Dermis blood vessel endothelial cell (primary cell): ENCODE measurements around the gene NWD2. TPM values are rescaled to one million over a fixed set of nuclear protein-coding genes. Genes with fewer than 3 reads are reported as not detected.
"Not testable (repeated sequence)": the region's sequence is repeated elsewhere in the genome, so short reads cannot be mapped to it uniquely, and the experiment has no call there.

Source experiments
- DNase-seq: peaks from one replicate; pipeline ENCODE4 v3.0.0; 2010
- total RNA-seq: library from RNA; depleted of rRNA; stranded (reverse); fragments of >200 nt; gene quantifications from 2 replicates; pipeline ENCODE4 v1.2.3, GENCODE V29; 2014

The NWD2 gene, protein sequence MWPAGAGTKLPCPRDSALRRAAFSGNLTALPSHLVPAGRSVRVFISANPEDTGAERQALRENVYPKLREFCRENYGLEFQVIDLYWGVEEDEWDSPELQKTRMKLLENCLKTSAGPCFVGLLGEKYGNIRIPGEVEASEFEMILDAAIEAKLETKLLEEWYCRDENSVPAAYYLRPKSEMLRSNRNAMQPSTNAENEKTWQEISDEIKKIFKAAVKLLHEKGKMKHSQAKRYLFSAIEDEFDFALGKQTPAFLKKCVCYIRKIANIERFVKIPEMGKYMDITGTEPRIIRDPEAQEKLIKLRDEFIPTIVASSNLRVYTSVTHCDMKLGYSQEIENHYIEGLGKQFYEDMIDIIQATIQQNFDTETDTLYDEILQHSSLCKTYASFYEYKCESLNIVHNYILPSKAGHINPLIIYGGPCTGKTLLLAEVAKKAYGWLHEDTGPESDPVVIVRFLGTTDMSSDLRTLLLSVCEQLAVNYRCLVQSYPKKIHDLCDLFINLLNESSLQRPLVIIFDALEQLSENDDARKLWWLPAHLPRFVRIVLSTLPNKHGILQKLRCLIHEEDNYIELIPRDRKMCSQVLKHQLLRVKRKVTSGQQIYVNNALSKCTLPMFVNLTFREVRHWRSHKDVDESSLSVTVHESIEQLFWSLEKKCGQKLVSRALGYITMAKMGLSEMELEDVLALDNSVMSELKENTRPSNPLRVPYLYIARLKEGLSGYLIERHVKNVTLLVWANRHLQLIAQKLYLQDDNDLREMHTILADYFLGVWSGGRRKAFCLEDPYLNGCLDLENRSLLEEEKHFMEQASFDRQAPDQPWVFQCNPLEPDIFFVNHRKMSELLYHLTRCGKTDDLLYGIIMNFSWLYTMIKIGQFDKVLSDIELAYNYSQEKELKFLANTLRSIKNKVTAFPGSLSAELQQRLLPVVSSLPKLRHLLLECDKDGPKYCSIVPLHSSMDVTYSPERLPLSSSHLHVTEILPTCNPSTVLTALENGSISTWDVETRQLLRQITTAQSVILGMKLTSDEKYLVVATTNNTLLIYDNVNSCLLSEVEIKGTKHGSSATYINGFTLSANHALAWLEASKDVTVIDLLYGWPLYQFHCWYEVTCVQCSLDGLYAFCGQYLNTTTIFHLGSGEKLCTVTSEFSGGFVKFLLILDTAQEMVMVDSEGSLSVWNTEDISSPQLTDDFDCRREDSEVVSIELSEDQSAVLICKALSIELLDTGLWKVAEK (N-terminal part only)
- not detected in 2 replicates for total RNA-seq

DNA sequence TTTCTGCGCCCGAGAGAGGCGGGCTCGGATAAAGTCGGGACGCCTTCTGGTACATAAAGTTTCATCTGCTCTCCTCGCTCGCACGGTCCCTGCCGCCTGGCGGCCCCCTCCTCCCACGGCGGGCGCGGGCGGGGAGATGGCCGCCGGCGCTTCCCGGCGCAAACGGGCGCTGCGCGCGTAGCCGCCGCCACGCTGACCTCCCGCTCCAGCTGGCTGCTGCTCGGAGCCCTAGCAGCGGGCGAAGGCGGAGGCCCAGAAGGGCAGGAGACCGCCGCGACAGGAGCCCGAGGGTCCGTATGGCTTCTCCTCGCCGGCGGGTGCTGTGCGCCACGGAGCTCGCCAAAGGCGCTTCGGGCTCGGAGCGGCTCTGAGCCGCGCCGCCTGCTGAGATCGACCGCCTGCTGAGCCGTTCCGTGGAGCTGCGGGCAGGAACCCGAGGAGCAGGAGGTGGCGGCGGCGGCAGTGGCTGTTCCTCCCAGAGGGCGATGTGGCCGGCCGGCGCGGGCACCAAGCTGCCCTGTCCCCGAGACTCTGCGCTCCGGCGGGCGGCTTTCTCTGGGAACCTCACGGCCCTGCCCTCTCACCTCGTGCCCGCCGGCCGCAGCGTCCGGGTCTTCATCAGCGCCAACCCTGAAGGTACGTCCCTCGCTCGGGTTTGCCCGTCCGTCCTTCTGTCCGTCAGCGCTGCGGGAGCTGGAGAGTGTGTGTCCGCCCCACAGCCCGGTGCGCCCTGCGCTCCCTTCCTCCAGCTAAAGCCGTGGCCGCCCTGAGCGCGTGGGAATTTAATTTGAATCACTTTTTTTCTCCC lies at the start of gene NWD2:
Gene NWD2 (plus strand): TSS at position 161 of the 808 bp plus-strand sequence. CDS start 325 bp downstream, at position 486.
- DNase-seq: peak; percentile 5

DNA sequence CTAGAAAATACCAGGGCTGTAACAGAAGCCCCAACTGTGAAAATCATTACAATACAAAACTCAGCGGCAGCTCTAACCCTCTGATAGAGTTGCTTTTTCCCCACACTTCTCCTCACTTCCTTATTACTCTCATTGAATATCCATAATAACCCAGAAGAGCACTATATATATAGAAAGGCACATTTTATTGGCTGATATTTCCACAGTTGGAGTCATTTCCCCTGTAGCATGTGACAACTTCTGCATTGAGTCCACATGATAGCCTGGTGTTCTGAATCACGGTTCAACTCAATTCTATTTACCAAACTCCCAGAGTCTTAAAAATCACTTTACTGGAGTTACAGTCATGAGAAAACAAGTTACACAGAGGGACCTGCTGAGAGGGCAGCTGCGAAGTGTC lies 46.6 kb upstream of the NWD2 start:
- no peak for DNase-seq

DNA sequence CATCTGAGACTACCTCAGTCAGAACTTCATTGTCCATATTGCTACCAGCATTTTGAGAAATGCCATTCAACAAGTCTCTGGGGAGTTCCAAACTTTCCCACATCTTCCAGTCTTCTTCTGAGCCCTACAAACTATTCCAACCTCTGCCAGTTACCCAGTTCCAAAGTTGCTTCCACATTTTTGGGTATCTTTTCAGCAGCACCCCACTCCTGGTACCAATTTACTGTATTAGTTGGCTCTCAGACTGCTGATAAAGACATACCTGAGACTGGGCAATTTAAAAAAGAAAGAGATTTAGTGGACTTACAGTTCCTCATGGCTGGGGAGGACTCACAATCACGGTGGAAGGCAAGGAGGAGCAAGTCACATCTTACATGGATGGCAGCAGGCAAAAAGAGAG lies 39.8 kb upstream of the NWD2 start:
- DNase-seq: not testable (repeated sequence)

DNA sequence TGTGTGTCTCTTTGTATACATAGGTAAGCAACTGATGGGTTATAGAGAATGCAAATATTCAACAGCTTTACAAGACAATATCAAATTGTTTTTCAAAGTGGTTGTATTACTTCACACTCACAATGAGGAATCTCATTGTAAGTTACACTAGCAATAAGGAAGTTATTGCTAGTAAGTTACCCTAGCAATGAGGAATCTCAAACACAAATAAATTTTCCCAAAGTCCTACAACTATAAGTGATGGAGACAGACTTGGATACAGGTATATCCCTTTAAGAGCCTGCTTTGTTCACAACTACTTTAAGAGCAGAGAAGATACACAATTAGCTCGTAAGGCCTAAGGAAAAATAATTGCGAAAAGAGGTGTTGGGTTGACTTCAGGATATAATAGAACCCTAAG lies 28.3 kb upstream of the NWD2 start:
- DNase-seq: no peak

DNA sequence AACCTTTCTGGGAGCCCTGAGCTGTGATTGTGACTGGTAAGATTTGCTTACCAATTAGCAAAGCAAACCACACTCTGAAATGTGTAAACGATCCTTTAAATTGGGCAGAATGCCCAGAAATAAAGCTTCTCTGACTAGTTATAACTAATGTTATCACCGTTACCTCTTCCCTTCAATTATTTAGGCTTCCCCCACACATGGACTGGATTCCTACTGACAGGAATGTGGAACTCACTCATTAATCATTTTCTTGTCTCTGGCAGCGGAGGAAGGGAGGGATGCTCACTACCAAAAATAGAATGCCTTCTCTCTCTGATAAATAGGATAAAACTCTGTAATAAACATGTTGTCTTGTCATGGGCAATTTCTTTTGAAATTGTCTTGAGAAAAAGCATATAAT lies 25.3 kb upstream of the NWD2 start:
- DNase-seq: no peak

DNA sequence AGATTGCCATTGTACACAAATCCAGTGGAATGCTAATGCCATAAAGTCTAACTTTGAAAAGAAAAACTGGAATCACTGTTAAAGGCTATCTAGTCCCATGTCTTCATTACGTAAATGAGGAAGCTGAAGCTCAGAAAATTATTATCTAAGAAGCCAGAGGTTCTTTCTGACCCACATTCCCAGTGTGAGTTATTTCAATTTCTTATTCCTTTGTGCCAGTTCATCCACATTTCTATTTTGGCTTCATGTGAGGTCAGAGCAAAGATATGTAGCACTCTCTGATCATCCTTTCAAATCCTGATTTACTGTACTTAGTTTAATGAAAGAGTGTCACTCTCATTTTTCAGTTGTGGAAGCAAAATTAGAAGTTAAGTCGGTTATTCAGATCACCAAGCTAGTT lies 24.6 kb upstream of the NWD2 start:
- no peak for DNase-seq

DNA sequence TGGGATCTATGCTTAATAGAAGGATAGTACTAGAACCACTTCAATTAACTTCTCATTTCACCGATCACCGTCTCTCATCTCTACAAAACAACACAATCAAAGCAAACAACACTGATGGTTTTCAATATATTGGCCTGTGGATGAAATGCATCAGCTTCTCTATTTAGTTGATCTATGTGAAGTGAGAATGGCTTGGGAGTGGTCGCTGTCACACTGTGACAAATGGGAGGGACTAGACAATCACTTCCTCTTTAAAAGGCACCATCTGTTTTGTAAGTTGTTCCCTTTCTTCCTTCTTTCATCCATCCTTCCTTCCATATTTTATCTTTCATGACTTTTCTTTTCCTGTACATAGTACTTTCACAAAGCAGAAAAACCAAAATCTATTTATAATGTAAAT lies 23.9 kb upstream of the NWD2 start:
- DNase-seq: no peak

DNA sequence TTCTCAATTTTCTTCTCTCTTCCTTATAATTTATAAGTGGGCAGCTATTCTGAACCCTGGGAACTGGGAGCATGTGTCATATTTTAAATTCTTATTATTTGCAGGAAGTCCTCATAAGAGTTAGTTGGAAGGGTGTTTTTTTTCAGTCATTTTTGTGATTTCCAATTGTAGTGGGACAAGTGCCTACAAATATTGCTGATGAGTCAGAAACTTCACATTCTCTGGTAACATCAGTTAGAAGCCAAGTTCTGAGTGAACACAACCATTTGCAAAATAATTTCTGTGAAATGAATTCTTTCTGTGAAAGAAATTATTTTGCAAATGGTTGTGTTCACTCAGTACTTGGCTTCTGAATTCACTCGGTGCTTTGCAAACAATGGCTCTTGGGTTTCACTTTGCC lies 20.8 kb upstream of the NWD2 start:
- DNase-seq: no peak

DNA sequence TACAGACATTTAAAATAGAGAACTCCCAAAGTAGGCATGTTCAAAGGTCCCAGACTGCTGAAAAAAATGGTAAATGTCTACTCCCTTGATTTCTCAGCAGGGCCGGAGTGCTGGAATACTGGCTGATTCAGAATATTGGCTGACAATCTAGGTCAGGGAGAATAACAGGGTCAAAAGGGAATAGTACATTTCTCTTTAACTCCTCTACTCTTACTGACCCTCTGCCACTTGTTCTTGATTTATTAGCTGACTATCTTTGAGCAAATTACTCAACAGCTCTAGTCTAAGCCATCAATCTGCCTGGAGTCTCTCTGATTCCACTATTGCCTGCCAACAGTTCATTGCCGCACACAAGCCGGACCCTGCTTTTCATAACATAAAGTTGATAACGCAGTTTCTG lies 19.7 kb upstream of the NWD2 start:
- no peak for DNase-seq

DNA sequence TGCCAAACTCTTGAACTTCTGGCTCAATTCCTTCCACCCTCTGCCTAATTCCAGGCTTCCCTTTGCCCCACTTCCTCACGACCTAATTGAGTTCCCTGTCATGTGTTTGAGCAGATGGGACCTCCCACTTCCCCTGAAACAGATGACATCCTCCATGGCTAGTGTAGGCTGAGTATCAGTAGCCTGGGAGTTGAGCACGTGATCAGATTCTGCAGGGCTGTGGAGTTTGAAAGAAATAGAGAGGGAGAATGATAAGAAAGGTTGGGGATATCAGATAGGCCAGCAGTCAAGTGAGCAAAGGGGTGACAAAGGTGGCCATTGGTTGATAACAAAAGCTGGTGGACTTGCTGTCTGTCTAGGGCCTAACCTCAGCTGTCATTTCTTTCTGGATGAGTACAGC lies 18.8 kb upstream of the NWD2 start:
- DNase-seq: no peak

DNA sequence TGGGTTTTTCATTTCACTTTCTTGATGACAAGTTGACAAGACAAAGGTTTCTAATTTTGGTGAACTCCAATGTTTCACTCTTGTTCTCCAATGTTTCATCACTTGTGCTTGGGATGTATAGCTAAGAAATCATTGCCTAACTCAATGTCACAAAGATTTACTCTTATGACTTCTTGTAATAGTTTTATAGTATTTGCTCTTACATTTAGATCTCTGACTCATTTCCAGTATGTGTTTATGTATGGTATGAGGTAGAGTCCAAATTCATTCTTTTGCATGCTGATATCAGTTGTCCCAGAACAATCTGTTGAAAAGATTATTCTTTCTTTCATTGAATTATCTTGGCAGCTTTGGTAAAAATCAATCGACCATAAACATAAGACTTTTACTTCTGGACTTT lies 12.2 kb upstream of the NWD2 start:
- no peak for DNase-seq

DNA sequence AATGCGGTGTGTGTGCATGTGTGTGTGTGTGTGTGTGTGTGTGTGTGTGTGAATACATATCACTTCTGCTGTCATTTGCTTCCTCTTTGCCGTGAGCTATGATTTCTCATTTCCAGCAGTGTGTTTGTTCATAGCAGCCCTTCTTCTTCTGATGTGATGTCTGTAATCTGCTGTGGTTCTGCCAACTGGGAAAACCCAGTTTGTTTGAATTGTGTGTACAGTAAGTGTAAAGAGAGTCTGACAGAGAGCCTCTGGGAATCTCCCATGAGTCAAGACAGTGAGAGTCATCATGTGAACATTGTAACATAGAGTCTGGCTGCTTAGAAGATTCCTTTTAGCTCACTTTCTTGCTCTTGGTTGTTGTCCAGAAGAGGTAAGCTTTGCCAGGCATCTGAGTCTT lies 8.4 kb upstream of the NWD2 start:
- no peak for DNase-seq

DNA sequence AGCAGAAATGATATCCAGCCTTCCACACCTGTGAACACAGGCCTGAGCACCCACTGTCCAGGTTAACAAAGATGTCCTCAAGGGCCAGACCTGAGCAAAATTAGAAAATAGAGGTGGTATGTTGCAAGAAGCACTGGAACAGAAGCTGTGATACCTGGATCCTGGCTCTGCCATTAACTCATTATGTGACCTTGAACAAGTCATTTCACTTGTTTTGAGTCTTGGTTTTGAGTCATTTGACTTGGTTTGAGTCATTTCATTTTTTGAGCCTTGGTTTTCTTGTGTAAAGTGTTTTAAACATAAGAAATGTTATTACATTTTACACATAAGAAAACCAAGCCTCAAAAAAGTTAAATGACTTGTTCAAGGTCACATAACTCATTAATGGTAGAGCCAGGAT lies 2.9 kb upstream of the NWD2 start:
- DNase-seq: no peak

DNA sequence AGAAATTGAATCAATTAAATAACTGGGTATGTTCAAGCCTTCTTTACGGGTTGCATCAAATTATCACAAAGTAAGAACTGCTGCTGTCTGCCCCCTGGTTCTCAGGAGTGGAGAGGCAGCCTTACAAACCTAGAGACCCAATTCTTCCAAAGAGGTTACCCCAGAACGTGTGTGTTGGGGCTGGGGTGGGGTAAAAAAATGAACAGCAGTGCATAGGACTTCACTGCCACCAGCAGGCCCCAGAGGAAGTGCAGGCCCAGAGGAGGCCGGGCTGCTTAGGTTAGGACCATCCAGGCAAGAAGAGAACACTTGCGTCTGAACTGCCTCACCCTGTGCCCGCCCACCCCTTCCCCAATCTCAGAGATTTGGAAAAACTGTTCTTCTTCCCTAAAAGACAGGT lies 1.5 kb upstream of the NWD2 start:
- no peak for DNase-seq

DNA sequence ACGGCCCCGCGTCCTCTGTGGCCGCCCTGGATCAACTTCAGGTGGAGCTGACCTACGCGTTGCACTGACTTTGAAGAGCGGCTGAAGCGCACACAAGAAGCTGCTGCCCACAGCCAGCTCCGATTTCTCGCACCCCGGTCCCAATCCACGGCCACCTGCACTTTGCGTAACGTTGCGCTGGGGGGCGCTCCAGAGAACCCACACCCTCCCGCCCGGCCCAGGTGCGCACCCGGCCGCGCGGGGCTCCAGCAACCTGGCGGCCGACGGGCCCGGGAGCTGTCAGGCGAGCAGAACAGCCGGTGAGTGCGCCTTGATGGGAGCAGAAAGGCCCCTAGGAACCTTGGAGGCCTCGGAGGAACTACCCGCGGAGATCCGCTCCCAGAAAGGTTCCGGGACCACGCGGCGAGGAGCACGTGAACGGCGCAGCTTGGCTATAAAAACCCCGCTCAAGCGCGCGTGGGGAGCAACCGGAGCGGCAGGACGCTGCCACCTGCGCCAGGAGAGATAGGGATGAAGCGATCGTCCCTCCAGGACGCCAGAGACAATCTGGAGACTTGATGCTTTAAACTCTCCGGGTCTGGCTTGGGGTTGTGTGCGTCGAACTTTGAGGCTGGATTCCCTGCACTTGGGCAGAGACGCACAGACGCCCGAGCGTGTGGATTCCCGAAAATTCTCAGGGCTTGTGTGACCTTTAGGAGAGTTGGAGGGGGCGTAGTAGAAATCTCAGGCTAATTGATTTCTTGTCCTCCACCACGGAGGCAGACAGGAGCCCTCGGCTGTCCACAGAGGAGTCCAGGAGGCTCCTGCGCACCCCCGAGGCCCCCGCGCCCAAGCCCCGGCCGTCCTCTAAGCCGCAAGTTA lies 591 bp upstream of the NWD2 start:
- DNase-seq: peak; percentile 2

DNA sequence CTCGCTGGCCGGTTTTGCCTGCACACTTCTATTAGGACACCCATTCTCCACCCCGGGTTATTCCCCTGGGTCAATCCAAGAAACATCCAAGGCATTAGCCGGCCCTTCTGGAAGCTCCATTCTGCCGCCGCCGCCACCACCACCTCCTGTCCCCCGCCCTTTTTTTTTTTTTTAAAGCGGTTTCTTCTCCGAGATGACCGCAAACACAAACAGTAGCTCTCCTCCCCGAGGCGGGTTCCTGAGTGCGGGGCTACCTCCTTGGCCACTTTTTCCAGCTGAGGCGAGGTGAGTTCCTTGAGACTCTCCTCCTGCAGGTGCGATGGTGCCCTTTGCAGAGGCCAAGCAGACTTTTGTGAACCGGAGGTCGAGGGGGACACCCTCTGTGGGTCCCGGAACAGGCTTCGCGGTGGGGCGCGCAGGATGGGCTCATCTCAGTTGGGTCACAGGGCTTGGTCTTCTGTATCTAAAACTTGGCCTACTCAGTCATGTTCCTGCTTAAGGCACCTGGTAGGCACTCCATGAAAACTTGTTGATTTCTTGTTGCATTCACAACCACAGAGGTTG lies 930 bp downstream of the NWD2 start:
- no peak for DNase-seq

DNA sequence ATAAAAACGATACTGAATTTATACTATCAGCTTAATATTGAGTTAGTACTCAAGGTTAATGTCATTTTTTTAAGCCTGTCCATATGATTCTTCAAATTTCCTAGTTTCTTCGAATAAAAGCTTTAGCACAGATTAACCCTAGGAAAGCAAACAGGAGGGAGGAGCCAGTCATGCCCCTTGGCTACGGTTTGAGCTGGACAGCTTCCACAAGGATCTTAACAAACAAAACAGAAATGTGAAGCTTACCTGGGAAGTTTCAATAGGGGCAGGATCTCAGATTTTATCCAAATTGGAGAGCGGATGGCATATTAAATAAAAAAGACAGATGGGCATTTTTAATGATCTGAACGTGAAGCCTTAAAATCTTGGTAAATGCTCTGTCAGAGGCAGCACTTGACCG lies 2.3 kb downstream of the NWD2 start:
- DNase-seq: no peak

DNA sequence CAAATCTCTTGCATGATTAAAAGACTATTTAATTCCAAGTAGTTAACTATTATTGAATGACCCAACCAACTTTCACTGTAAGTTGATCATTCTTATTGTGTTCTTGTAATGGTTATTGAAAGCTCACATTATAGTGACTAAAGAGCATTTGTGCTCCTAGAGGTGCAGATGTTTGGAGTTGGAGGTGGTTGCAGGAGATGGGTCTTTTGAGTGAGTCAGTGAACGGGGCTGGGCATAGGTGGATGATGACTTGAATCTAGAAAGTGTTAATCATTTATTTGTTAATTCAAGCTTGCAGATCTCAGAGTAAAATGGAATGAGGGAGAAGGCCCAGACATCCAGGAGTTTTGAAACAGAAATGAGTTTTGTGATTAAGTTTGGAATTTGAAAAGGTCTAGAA lies 13.7 kb downstream of the NWD2 start:
- no peak for DNase-seq

DNA sequence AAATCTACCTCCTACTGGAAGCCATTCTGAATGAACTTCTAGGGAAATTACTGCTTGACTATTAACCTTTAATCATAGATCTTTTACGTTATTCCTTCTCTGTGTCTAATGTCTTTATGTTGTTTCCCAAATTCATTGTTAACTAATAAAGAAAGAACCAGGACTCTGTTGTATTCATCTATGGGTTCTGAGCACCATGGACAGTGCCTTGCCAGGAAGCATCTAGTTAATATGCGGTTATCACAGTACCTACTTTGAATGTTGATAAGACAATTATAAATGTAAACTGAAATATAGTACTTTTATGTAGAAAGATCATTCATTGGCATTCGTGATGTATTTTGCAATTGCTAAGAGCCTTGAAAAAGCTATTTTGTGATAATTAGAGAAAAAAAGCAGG lies 23.8 kb downstream of the NWD2 start:
- no peak for DNase-seq

DNA sequence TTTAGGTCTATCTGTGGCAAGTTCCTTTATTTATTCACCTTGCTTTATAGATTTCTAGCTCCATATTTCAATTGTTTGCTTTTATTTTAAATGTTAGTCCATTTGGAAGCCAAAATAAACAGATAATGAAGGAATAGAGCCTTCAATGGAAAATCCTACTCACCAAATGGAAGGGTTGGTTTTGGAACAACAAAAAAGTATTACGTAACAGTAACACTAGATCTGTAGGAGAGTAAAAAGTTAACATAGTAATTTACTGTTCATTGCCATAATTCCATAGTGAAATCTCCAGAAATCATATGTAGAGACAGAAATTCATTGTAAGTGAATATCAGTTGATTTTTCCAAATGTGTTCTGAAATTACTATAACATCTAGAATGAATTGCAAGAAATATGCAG lies 34.6 kb downstream of the NWD2 start:
- no peak for DNase-seq
